Neural progenitor cell (in vitro differentiated cells): ENCODE measurements around the gene TOM1.

Experiments used
- EZH2phosphoT487 ChIP-seq: fragments of 200-600 bp; sonication (generic); IDR thresholded peaks from 2 replicates; pipeline ENCODE4 v1.6.1; 2017; ENCODE audit warnings: antibody characterized with exemption
- TF ChIP-seq, protein P1 (sequence below): fragments of 200-600 bp; sonication (generic); IDR thresholded peaks from 2 replicates; pipeline ENCODE4 v1.5.1; 2017; ENCODE audit warnings: antibody characterized with exemption, mild to moderate bottlenecking

GRCh38 chr22:35369996-35370395 is 70.3 kb downstream of the TOM1 start:
- TF ChIP-seq, protein P1, sequence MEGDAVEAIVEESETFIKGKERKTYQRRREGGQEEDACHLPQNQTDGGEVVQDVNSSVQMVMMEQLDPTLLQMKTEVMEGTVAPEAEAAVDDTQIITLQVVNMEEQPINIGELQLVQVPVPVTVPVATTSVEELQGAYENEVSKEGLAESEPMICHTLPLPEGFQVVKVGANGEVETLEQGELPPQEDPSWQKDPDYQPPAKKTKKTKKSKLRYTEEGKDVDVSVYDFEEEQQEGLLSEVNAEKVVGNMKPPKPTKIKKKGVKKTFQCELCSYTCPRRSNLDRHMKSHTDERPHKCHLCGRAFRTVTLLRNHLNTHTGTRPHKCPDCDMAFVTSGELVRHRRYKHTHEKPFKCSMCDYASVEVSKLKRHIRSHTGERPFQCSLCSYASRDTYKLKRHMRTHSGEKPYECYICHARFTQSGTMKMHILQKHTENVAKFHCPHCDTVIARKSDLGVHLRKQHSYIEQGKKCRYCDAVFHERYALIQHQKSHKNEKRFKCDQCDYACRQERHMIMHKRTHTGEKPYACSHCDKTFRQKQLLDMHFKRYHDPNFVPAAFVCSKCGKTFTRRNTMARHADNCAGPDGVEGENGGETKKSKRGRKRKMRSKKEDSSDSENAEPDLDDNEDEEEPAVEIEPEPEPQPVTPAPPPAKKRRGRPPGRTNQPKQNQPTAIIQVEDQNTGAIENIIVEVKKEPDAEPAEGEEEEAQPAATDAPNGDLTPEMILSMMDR, result no peak
- TF ChIP-seq EZH2phosphoT487, result no peak
